Transverse colon (tissue), 4 donors: Measurements from ENCODE around the gene HDAC9. TPM values are rescaled to one million over a fixed set of nuclear protein-coding genes. Genes with fewer than 3 reads are reported as not detected.

Experiments
- DNase-seq: peaks from one replicate; pipeline ENCODE4 v3.0.0-alpha.2; 2019
- H3K27ac ChIP-seq, 4 donors: fragments of 200-600 bp; sonication (generic); 2 replicates each; pipeline ENCODE4 v1.5.1; 2016 to 2018; ENCODE audit warnings: inconsistent platforms in 4 of 4
- H3K27me3 ChIP-seq: fragments of 200-600 bp; sonication (generic); 2 replicates; pipeline ENCODE4 v1.5.1; 2017; ENCODE audit warnings: inconsistent platforms
- H3K36me3 ChIP-seq, 4 donors: fragments of 200-600 bp; sonication (generic); 2 replicates each; pipeline ENCODE4 v1.5.1; 2017 to 2019; ENCODE audit warnings: inconsistent platforms in 4 of 4
- H3K4me1 ChIP-seq, 4 donors: fragments of 200-600 bp; sonication (generic); 2 replicates each; pipeline ENCODE4 v1.5.1; 2017 to 2020; ENCODE audit warnings: inconsistent platforms in 4 of 4
- H3K4me3 ChIP-seq, 4 donors: fragments of 200-600 bp; sonication (generic); 1 replicate in 1 of 4; 2 replicates in 3 of 4; pipeline versions ENCODE4 v1.5.1 to v1.6.1; 2017 to 2019; ENCODE audit warnings: inconsistent platforms in 4 of 4
- H3K9me3 ChIP-seq, 2 donors: fragments of 200-600 bp; sonication (generic); 2 replicates each; pipeline ENCODE4 v1.5.1; 2017 to 2019; ENCODE audit warnings: inconsistent platforms in 2 of 2
- CTCF ChIP-seq, 5 experiments: fragments of 200-600 bp in 3 of 5; fragments of 450-650 bp in 2 of 5; sonication (generic) in 3 of 5; IDR thresholded peaks; 1 replicate in 2 of 5; 2 replicates in 3 of 5; pipeline ENCODE4 v1.5.1; 2016 to 2017; ENCODE audit warnings: antibody characterized with exemption in 5 of 5, inconsistent platforms in 3 of 5, mild to moderate bottlenecking in 2 of 5, moderate library complexity in 1 of 5
- EP300 ChIP-seq: sonication (generic); formaldehyde crosslinking; IDR thresholded peaks from one replicate; pipeline ENCODE4 v1.6.1; 2017; ENCODE audit warnings: antibody characterized with exemption, low read depth
- POLR2A ChIP-seq: fragments of 450-650 bp; IDR thresholded peaks from one replicate; pipeline ENCODE4 v1.6.1; 2016; ENCODE audit warnings: antibody characterized with exemption, mild to moderate bottlenecking, moderate library complexity
- POLR2AphosphoS5 ChIP-seq, 3 donors: sonication (generic); formaldehyde crosslinking; IDR thresholded peaks; one replicate each; pipeline ENCODE4 v1.6.1; 2016; ENCODE audit warnings: antibody characterized with exemption in 3 of 3
- WGBS, 2 donors: methylation state at CpG; one replicate each; pipeline ENCODE4 v1.1.5; 2018; ENCODE audit warnings: low coverage in 1 of 2; 5-methylcytosine and 5-hydroxymethylcytosine counted together
- in situ Hi-C, 4 donors: fragments of 200-750 bp; cut with MboI; loops; one replicate each; pipeline versions ENCODE4 v1.15.0 to v1.15.1; 2017; ENCODE audit warnings: low sequenced_read_pairs in 3 of 4, low pct_ligation_motif_present in 1 of 4, low pct_unique_long_range_greater_than_20kb in 1 of 4
- intact Hi-C: fragments of 100-400 bp; cut with DNase I; formaldehyde crosslinking; loops from one replicate; pipeline ENCODE4 v1.15.1; 2023; ENCODE audit warnings: low total_unique reads
- total RNA-seq, 4 donors: library from RNA; depleted of rRNA; stranded (reverse); fragments of >200 nt; gene quantifications; one replicate each; pipeline ENCODE4 v1.1.0, GENCODE V29; 2016

Gene HDAC9
- total RNA-seq, 4 donors from 2014 or later = 6.0 to 47.5 (median 33.7) TPM

- no peak for TF ChIP-seq POLR2AphosphoS5 (IDR thresholded peaks at IDR 0.05)
- TF ChIP-seq EP300 = no peak
- no peak for TF ChIP-seq POLR2A
- no peak for TF ChIP-seq CTCF (IDR thresholded peaks at IDR 0.05)
- DNase-seq = no peak
- intact Hi-C loops = no loop called here
- 17 to 55% methylated on average over 3 of the region's 3 CpGs for WGBS, 2 donors
- no peak overlapping the region for H3K4me3 ChIP-seq
- in situ Hi-C loops = no loop called here
- H3K27me3 ChIP-seq = no peaks in the 10 kb centered on the region
- H3K4me1 ChIP-seq = no peaks in the 10 kb centered on the region
- H3K36me3 ChIP-seq = no peaks in the 10 kb centered on the region
- H3K27ac ChIP-seq = no peak overlapping the region
- no peaks in the 10 kb centered on the region for H3K9me3 ChIP-seq
Measured at GRCh38 chr7:18644981-18645380, 149.4 kb downstream of the HDAC9 start.

GRCh38 chr7:18647582-18647981 lies 152.0 kb downstream of the HDAC9 start:
- Histone ChIP-seq H3K27ac (no peak overlapping the region), H3K27me3 (no peaks in the 10 kb centered on the region), H3K4me1 (no peaks in the 10 kb centered on the region), H3K36me3 (no peaks in the 10 kb centered on the region), H3K4me3 (no peak overlapping the region), H3K9me3 (no peaks in the 10 kb centered on the region)
- TF ChIP-seq EP300 (no peak), CTCF (IDR thresholded peaks at IDR 0.05) (no peak), POLR2A (no peak), POLR2AphosphoS5 (IDR thresholded peaks at IDR 0.05) (no peak)
- in situ Hi-C loops = no loop called here
- 83 to 84% methylated on average over 2 to 5 of the region's 5 CpGs for WGBS, 2 donors
- intact Hi-C loops = no loop called here
- no peak for DNase-seq

GRCh38 chr7:18648849-18649758 lies 153.6 kb downstream of the HDAC9 start:
- in situ Hi-C loops (no loop called here), intact Hi-C loops (no loop called here)
- WGBS, 2 donors = 88 to 96% methylated on average over 6 to 9 of the region's 9 CpGs

More at GRCh38 chr7:18648849-18649758, 153.6 kb downstream of the HDAC9 start:
- Histone ChIP-seq H3K27ac (no peak overlapping the region), H3K9me3 (no peaks in the 10 kb centered on the region), H3K4me3 (no peak overlapping the region), H3K4me1 (no peaks in the 10 kb centered on the region), H3K36me3 (no peaks in the 10 kb centered on the region), H3K27me3 (no peaks in the 10 kb centered on the region)
- DNase-seq = no peak
- TF ChIP-seq POLR2A (no peak), EP300 (no peak), CTCF (IDR thresholded peaks at IDR 0.05) (no peak), POLR2AphosphoS5 (IDR thresholded peaks at IDR 0.05) (no peak)
